Measurements from ENCODE around the gene STK38L. TPM values are rescaled to one million over a fixed set of nuclear protein-coding genes. Genes with fewer than 3 reads are reported as not detected.

The STK38L gene
- total and polyA plus RNA-seq, 2 experiments from 2014 or later = 20.3 to 30.0 TPM

DNA sequence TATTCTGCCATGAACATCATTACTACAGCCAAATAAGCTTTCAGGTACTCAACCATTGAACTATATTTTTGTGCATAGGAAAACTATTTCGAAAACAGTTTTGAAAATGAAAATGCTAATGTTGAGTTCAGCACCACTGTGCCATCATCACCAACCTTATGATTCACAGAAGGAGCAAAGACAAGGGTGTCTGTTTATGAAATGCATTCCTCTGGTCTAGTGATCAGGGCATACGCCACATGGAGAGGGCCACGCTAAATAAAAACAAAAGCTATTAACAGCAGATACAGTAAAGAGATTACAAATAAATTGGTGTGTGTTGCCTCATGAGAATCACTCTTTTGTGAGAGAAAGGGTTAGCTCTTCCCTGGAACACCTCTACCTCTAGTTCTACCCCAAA, 45.3 kb downstream of the STK38L start:
- no peak overlapping the region for H3K4me3 ChIP-seq
- H3K27ac ChIP-seq = no peak overlapping the region
- TF ChIP-seq, protein P1, sequence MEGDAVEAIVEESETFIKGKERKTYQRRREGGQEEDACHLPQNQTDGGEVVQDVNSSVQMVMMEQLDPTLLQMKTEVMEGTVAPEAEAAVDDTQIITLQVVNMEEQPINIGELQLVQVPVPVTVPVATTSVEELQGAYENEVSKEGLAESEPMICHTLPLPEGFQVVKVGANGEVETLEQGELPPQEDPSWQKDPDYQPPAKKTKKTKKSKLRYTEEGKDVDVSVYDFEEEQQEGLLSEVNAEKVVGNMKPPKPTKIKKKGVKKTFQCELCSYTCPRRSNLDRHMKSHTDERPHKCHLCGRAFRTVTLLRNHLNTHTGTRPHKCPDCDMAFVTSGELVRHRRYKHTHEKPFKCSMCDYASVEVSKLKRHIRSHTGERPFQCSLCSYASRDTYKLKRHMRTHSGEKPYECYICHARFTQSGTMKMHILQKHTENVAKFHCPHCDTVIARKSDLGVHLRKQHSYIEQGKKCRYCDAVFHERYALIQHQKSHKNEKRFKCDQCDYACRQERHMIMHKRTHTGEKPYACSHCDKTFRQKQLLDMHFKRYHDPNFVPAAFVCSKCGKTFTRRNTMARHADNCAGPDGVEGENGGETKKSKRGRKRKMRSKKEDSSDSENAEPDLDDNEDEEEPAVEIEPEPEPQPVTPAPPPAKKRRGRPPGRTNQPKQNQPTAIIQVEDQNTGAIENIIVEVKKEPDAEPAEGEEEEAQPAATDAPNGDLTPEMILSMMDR (IDR thresholded peaks at IDR 0.05; ENCODE audit: low read depth, low read length) = no peak
- DNase-seq (ENCODE audit: low read depth in 1 of 2, low spot score in 1 of 2) = no peak
- peaks cover 40% of the 10 kb centered on the region for H3K4me1 ChIP-seq (ENCODE audit: low read depth)
- no peaks in the 10 kb centered on the region for H3K9me3 ChIP-seq (ENCODE audit: low read depth)
- H3K27me3 ChIP-seq = no peaks in the 10 kb centered on the region
- no peaks in the 10 kb centered on the region for H3K36me3 ChIP-seq

DNA sequence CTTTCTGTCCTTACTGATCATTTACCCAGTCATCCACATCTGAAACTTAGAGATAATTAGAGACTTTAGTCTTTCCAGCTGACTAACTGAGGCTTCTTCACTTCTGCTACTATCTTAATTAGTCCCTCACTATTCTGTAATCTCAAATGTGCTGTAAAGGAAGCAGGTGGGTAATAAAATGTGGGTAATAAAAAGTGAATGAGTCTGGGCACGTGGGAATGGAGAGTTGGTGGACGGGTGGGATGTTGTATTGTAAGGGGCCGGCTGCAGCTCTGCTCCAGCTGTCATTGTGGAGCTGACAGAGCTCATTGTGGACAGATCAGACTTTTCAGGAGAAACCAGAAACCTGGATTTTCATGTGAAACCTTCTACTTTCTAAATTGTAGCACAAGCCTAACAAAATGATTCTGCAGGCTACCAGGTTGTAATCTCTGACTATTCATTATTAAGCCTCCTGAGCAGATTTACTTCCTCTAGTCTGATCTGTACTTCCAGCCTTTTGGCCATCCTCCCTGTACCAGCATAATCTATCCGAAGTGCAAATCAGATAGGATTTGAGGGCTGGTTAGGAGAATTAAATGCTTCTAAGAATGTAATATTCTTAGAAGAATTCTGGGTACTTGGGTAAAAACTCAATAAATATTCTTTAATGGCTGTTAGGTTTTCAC, 46.5 kb downstream of the STK38L start:
- TF ChIP-seq, protein P1 (IDR thresholded peaks at IDR 0.05; ENCODE audit: low read depth, low read length) = no peak
- Histone ChIP-seq H3K4me3 (no peak overlapping the region), H3K36me3 (no peaks in the 10 kb centered on the region), H3K27ac (peak overlapping the region; percentile 92), H3K27me3 (no peaks in the 10 kb centered on the region), H3K4me1 (ENCODE audit: low read depth) (peaks cover 30% of the 10 kb centered on the region), H3K9me3 (ENCODE audit: low read depth) (no peaks in the 10 kb centered on the region)
- DNase-seq (ENCODE audit: low read depth in 1 of 2, low spot score in 1 of 2) = no peak

DNA sequence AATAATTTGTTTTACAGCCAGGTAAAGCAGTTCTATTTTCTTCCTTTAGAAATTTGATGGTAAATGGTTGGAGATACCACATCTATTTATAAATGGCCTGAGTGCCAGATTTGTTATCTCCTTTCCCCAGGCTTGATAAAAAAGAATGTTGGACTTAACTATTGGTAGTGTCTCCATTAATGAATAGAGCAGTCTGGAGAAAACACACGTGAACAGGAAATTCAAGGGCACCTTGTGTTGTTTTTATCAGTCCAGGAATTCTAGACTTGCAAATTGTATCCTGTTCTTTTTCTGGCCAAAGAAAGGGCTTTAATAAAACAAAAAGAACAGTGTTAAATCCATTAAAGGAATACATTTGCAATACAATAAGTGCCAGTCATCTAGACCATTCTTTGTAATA, 47.8 kb downstream of the STK38L start:
- peaks cover 23% of the 10 kb centered on the region for H3K4me1 ChIP-seq (ENCODE audit: low read depth)
- DNase-seq (ENCODE audit: low read depth in 1 of 2, low spot score in 1 of 2) = no peak
- TF ChIP-seq, protein P1 (IDR thresholded peaks at IDR 0.05; ENCODE audit: low read depth, low read length) = no peak
- no peaks in the 10 kb centered on the region for H3K27me3 ChIP-seq
- peak overlapping the region; percentile 10 for H3K4me3 ChIP-seq
- H3K36me3 ChIP-seq = no peaks in the 10 kb centered on the region
- H3K27ac ChIP-seq = peak overlapping the region; percentile 92
- H3K9me3 ChIP-seq (ENCODE audit: low read depth) = no peaks in the 10 kb centered on the region

DNA sequence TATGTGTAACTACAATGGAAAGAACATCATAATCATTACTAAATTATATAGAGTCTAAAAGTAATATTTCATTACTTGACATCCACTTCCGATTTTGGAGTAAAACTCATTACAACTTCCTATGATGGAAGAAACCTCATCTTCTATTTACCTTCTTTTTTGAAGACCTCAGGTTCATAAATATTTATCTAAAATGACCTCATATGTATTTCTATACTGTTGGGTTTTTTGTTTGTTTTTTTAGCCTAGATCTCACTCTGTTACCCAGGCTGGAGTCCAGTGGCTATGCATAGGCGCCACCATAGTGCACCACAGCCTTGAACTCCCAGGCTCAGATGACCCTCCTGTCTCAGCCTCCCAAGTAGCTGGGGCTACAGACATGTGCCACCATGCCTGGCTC, 48.6 kb downstream of the STK38L start:
- Histone ChIP-seq H3K27ac (peak overlapping the region; percentile 92), H3K27me3 (no peaks in the 10 kb centered on the region), H3K4me3 (no peak overlapping the region), H3K36me3 (no peaks in the 10 kb centered on the region), H3K4me1 (ENCODE audit: low read depth) (peaks cover 23% of the 10 kb centered on the region), H3K9me3 (ENCODE audit: low read depth) (no peaks in the 10 kb centered on the region)
- DNase-seq (ENCODE audit: low read depth in 1 of 2, low spot score in 1 of 2) = no peak
- TF ChIP-seq, protein P1 (IDR thresholded peaks at IDR 0.05; ENCODE audit: low read depth, low read length) = no peak

DNA sequence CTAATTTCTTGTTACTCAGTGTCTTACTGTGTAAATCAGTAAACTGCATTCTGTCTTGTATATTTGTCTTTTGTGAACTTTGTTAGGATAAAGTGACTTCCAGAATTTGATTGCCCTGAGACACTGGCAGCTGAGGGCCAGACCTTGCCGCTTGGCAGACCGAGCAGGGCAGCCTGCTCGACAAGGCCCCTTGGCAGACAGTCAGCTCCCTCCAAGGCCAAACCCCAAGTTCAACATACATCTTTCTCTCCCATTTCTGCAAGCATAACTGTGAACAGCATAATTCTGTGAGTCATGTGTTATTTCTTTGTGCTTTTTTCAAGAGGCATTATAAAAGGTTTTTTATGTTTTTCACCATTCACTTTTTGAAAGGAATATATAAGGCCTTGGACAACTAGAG, 49.4 kb downstream of the STK38L start:
- TF ChIP-seq, protein P1 (IDR thresholded peaks at IDR 0.05; ENCODE audit: low read depth, low read length) = no peak
- H3K27me3 ChIP-seq = no peaks in the 10 kb centered on the region
- no peaks in the 10 kb centered on the region for H3K9me3 ChIP-seq (ENCODE audit: low read depth)
- DNase-seq (ENCODE audit: low read depth in 1 of 2, low spot score in 1 of 2) = peak in 1 of 2 donors; percentile 34
- H3K4me3 ChIP-seq = no peak overlapping the region
- peaks cover 23% of the 10 kb centered on the region for H3K4me1 ChIP-seq (ENCODE audit: low read depth)
- H3K27ac ChIP-seq = no peak overlapping the region
- peaks cover 4% of the 10 kb centered on the region for H3K36me3 ChIP-seq

Data from cardiac muscle cell (in vitro differentiated cells and primary cell).